ENCODE results near the gene NES. TPM values are rescaled to one million over a fixed set of nuclear protein-coding genes. Genes with fewer than 3 reads are reported as not detected.

The NES gene
- polyA plus RNA-seq, 1 of the 3 experiments (the other 2 are of a cell fraction): 15.8 TPM

- peak; percentile 60 for TF ChIP-seq FOXJ3 (CRISPR knock-in tag; IDR thresholded peaks at IDR 0.05)
- peak; percentile 9; the same call in 1 of the 2 replicates for TF ChIP-seq RCOR1 (IDR thresholded peaks at IDR 0.05; ENCODE audit: low read length)
- no peak for TF ChIP-seq TEAD4 (IDR thresholded peaks at IDR 0.05; ENCODE audit: borderline replicate concordance, insufficient read depth)
- peak in 1 of 2 experiments; percentile 24; a peak in 1 of 4 replicates for TF ChIP-seq EP300 (IDR thresholded peaks at IDR 0.05; ENCODE audit: borderline replicate concordance in 1 of 2, low read depth in 1 of 2, low read length in 1 of 2)
- ChIA-PET POLR2A (no interaction called here), CTCF (interaction anchor here (0.7 to 17.8 kb wide), 6 partner anchors 13 to 50 kb away, joined by 3 to 252 read pairs (median 7); partner anchors contain the start of gene NES)
- no peak overlapping the region for H3K9ac ChIP-seq
- H3K36me3 ChIP-seq (replicated peaks in 1 of 2; ENCODE audit: control insufficient read depth in 1 of 2, insufficient read depth in 2 of 2, low read length in 1 of 2): no peaks in the 10 kb centered on the region
- no peaks in the 10 kb centered on the region for H3K79me2 ChIP-seq (ENCODE audit: insufficient read depth)
- no peaks in the 10 kb centered on the region for H3K9me3 ChIP-seq
- H3K9me2 ChIP-seq: no peaks in the 10 kb centered on the region
- H3K4me3 ChIP-seq (ENCODE audit: low read depth in 2 of 2, low read length in 1 of 2): no peak overlapping the region
- H3F3A ChIP-seq (replicated peaks; ENCODE audit: insufficient read depth): peaks cover 5% of the 10 kb centered on the region
- DNase-seq: peak; percentile 74
- H2AFZ ChIP-seq (ENCODE audit: low read depth): no peak overlapping the region
- no peak overlapping the region for H3K4me2 ChIP-seq
- peaks cover 0 to 34% of the 10 kb centered on the region in 2 experiments; a peak in 1 of 4 replicates for H3K4me1 ChIP-seq (ENCODE audit: control insufficient read depth in 1 of 2, insufficient read depth in 2 of 2, low read depth in 1 of 2, low read length in 1 of 2)
- no peaks in the 10 kb centered on the region for H4K20me1 ChIP-seq (ENCODE audit: insufficient read depth)
- peak overlapping the region in 1 of 2 experiments; percentile 31; a peak in 2 of 4 replicates for H3K27ac ChIP-seq (ENCODE audit: low read depth in 2 of 2, low read length in 1 of 2)
- H3K27me3 ChIP-seq (ENCODE audit: insufficient read depth): peaks cover 55% of the 10 kb centered on the region
- WGBS (ENCODE audit: low lambda C conversion rate): 73% methylated on average over 5 of the region's 6 CpGs
These were observed 37.6 kb downstream of the NES start for GRCh38 chr1:156639601-156640101.

GRCh38 chr1:156638189-156638985 lies 38.8 kb downstream of the NES start:
- no peaks in the 10 kb centered on the region for H3K79me2 ChIP-seq (ENCODE audit: insufficient read depth)
- H3K4me3 ChIP-seq (ENCODE audit: low read depth in 2 of 2, low read length in 1 of 2): no peak overlapping the region
- POLR2A ChIA-PET: no interaction called here
- TF ChIP-seq PBX3 (IDR thresholded peaks at IDR 0.05): no peak
- no peak for TF ChIP-seq TEAD4 (IDR thresholded peaks at IDR 0.05; ENCODE audit: borderline replicate concordance, insufficient read depth)
- TF ChIP-seq RXRA (IDR thresholded peaks at IDR 0.05; ENCODE audit: borderline replicate concordance, low read depth): no peak
- no peak for TF ChIP-seq MAX (IDR thresholded peaks at IDR 0.05; ENCODE audit: low read depth)
- no peak for TF ChIP-seq RAD21 (IDR thresholded peaks at IDR 0.05; ENCODE audit: low read length)
- peak; percentile 12 for DNase-seq
- H3K9ac ChIP-seq: no peak overlapping the region
- H3K9me3 ChIP-seq: no peaks in the 10 kb centered on the region
- no peaks in the 10 kb centered on the region for H3K36me3 ChIP-seq (replicated peaks in 1 of 2; ENCODE audit: control insufficient read depth in 1 of 2, insufficient read depth in 2 of 2, low read length in 1 of 2)
- no peak overlapping the region for H3K27ac ChIP-seq (ENCODE audit: low read depth in 2 of 2, low read length in 1 of 2)
- no peaks in the 10 kb centered on the region for H3K9me2 ChIP-seq
- peaks cover 3% of the 10 kb centered on the region for H3F3A ChIP-seq (replicated peaks; ENCODE audit: insufficient read depth)
- CTCF ChIA-PET: interaction anchor here (0.8 to 17.8 kb wide), 4 partner anchors 11 to 68 kb away, joined by 3 to 252 read pairs (median 125); partner anchors contain the start of gene CRABP2
- peaks cover 0 to 34% of the 10 kb centered on the region in 2 experiments; a peak in 1 of 4 replicates for H3K4me1 ChIP-seq (ENCODE audit: control insufficient read depth in 1 of 2, insufficient read depth in 2 of 2, low read depth in 1 of 2, low read length in 1 of 2)
- H2AFZ ChIP-seq (ENCODE audit: low read depth): no peak overlapping the region
- H3K27me3 ChIP-seq (ENCODE audit: insufficient read depth): peaks cover 59% of the 10 kb centered on the region
- H4K20me1 ChIP-seq (ENCODE audit: insufficient read depth): no peaks in the 10 kb centered on the region
- WGBS (ENCODE audit: low lambda C conversion rate): 45% methylated on average over 6 of the region's 8 CpGs
- H3K4me2 ChIP-seq: no peak overlapping the region

All from SK-N-SH (cell line).